ENCODE measurements around the gene INSR.

The INSR gene

GRCh38 chr19:7295912-7296536 lies 1.8 kb upstream of the INSR start:
- DNase-seq (ENCODE audit: low read depth): no peak

GRCh38 chr19:7294558-7295212 lies 471 bp upstream of the INSR start:
- no peak for DNase-seq (ENCODE audit: low read depth)

- no peak for DNase-seq (ENCODE audit: low read depth)
Measured at GRCh38 chr19:7292950-7293761, 1.1 kb downstream of the INSR start.

GRCh38 chr19:7292352-7292949 lies 1.8 kb downstream of the INSR start:
- no peak for DNase-seq (ENCODE audit: low read depth)

DNA sequence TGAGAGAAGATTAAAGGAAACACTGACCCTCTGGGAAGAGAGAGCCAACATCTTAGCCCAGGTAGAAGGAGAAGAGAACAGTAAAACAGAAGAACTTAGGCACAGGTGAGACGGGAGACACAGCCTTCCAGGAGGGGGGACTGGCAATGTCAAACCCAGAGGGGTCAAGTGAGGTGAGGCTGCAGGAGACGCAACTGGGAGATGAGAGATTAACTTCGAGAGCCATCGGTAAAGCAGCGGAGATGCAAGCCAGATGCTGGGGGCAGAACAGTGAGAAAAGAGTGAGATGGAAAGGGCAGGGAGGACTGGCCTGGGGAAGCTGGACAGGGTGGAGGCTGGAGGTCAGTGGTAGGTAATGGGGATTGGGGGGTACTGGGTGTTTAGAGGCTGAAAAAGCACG lies 5.2 kb downstream of the INSR start:
- DNase-seq (ENCODE audit: low read depth): no peak

DNA sequence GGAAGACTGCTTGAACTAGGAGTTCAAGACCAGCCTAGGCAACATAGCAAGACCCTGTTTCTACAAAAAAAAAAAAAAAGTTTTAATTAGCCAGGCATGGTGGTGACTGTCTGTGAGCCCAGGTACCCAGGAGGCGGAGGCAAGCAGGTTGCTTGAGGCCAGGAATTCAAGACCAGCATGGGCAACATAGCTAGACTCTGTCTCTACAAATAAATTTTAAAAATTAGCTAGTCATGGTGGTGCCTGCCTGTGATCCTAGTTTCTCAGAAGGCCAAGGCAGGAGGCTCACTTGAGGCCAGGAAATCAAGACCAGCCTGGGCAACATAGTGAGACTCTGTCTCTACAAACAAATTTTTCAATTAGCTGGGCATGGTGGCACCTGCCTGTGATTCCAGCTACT lies 6.1 kb downstream of the INSR start:
- no peak for DNase-seq (ENCODE audit: low read depth)

DNA sequence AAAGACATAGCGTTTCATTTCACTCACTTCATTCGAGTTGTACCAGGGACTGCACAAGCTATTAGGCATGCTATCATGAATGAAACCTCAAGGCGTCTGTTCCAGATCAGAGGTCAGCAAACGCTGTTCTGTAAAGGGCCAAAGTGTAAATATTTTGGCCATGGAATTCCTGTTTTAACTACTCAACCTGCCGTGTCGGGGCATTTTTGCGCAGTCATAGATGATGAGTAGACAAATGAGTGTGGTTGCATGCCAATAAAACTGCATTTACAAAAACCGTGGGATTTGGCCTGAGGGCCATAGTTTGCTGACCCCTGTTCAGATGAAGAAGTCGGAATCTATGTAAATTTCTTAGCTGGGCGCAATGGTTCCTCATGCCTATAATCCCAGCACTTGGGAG lies 6.5 kb downstream of the INSR start:
- no peak for DNase-seq (ENCODE audit: low read depth)

DNA sequence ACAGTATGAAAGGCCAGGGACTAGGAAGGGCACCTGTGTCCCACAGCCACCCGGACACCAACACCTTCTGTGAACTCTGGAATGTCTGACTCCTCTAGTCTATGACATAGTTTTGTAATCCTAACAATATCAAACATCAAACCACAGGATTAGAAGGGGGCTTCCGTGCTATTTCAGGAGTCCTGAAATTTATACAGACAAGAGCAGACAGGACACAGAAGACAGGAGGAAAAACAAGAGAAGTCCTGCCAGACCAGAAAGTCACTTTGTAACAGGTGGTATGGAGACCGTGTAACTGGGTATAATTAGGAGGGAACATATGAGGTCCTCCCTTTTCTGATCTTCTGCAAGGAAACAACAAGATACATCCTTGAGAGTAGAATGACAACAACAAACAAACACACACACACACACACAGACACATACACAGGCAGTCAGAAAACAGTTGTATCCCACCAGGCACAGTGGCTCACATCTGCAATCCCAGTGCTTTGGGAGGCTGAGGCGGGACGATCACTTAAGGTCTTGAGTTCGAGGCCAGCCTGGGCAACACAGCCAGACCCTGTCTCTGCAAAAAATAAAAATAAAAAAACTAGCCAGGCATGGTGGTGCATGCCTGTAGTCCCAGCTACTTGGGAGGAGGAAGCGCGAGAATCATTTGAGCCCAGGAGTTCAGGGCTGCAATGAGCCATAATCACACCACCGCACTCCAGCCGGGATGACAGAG lies 13.1 kb downstream of the INSR start:
- no peak for DNase-seq (ENCODE audit: low read depth)

- no peak for DNase-seq (ENCODE audit: low read depth)
Measured at GRCh38 chr19:7272856-7273578, 21.2 kb downstream of the INSR start.

- no peak for DNase-seq (ENCODE audit: low read depth)
Measured at GRCh38 chr19:7268705-7269098, 25.5 kb downstream of the INSR start.

- no peak for DNase-seq (ENCODE audit: low read depth)
Measured at GRCh38 chr19:7267792-7268704, 26.2 kb downstream of the INSR start.

- DNase-seq (ENCODE audit: low read depth): no peak
Measured at GRCh38 chr19:7266832-7267231, 27.4 kb downstream of the INSR start.

- no peak for DNase-seq (ENCODE audit: low read depth)
Measured at GRCh38 chr19:7265963-7266362, 28.3 kb downstream of the INSR start.

DNA sequence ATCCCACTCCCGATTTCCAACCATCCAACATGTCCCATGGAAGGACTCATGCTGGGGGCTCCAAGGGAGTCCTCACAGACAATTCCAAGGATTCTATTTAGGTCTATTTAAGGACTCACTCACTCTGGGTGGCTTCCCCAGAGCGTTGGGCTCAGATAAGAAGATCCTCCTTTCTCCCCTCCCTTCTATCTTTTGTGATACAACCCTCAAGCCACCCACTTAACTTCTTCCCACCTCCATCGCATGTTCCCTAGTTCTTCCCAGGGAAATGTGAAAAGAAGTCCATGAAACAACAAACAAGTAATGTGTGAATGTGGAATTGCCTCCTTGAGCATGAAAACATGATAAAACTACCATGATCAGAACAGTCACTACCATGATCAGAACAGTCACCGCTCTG lies 29.4 kb downstream of the INSR start:
- DNase-seq (ENCODE audit: low read depth): no peak

DNA sequence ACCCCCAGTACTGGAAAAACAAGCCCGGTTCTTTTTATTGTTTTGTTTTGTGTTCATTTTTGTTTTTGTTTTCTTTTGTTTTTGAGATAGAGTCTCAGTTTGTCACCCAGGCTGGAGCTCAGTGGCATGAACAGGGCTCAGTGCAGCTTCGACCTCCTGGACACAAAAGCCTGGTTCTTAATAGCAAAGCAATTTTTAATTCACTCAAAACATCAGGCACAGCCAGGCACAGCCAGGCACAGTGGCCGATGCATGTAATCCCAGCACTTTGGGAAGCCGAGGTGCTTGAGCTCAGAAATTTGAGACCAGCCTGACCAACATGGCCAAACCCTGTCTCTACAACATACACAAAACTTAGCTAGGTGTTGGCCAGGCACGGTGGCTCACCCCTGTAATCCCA lies 30.7 kb downstream of the INSR start:
- no peak for DNase-seq (ENCODE audit: low read depth)

DNA sequence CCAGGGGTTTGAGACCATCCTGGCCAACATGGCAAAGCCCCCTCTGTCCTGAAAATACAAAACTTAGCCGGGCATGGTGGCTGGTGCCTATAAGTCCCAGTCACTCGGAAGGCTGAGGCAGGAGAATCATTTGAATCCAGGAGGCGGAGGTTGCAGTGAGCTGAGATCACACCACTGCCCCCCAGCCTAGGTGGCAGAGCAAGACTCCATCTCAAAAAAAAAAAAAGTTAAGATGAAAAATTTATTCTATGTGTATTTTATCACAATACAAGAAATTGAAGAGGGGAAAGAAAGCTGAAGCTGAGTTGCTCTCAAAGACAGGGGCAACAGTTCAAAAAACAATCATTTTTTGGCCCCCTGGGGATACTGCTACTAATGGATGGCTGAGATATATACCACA lies 31.1 kb downstream of the INSR start:
- no peak for DNase-seq (ENCODE audit: low read depth)

GRCh38 chr19:7262470-7262869 lies 31.7 kb downstream of the INSR start:
- no peak for DNase-seq (ENCODE audit: low read depth)

- no peak for DNase-seq (ENCODE audit: low read depth)
Measured at GRCh38 chr19:7260161-7260560, 34.1 kb downstream of the INSR start.

- DNase-seq (ENCODE audit: low read depth): no peak
Measured at GRCh38 chr19:7258840-7259395, 35.3 kb downstream of the INSR start.

Data from T follicular helper cell (primary cell).